ENCODE data around the gene ATP2B2. TPM values are rescaled to one million over a fixed set of nuclear protein-coding genes. Genes with fewer than 3 reads are reported as not detected.

Gene ATP2B2
- total RNA-seq, 1 donor from 2014 or later = not detected

- Mint-ChIP-seq H3K36me3 (no peaks in the 10 kb centered on the region), H3K4me1 (peaks cover 10% of the 10 kb centered on the region), H3K27ac (peak overlapping the region; percentile 50), H3K9me3 (no peaks in the 10 kb centered on the region), H3K27me3 (ENCODE audit: insufficient read depth, low read depth) (peaks cover 8% of the 10 kb centered on the region), H3K4me3 (no peak overlapping the region)
- no peaks in the 10 kb centered on the region for H4K20me1 ChIP-seq (ENCODE audit: low read depth)
- H3K27ac ChIP-seq = no peak overlapping the region
- H3K9me3 ChIP-seq (ENCODE audit: low read depth) = no peaks in the 10 kb centered on the region
- no peaks in the 10 kb centered on the region for H3K27me3 ChIP-seq
- no peaks in the 10 kb centered on the region for H3K79me2 ChIP-seq (ENCODE audit: low read depth)
- H3K9ac ChIP-seq = no peak overlapping the region
- no peak overlapping the region for H3K4me3 ChIP-seq
- no peak for DNase-seq (ENCODE audit: low spot score)
- H3F3A ChIP-seq (ENCODE audit: low read depth) = no peaks in the 10 kb centered on the region
- H3K4me2 ChIP-seq = no peak overlapping the region
- H3K36me3 ChIP-seq = no peaks in the 10 kb centered on the region
- TF ChIP-seq CTCF (IDR thresholded peaks at IDR 0.05) (no peak), EZH2 (IDR thresholded peaks at IDR 0.05) (no peak), EZH2phosphoT487 (IDR thresholded peaks at IDR 0.05) (no peak)
- H2AFZ ChIP-seq (replicated peaks) = no peak overlapping the region
- H3K4me1 ChIP-seq = no peaks in the 10 kb centered on the region
Measured at GRCh38 chr3:10432156-10432845, 73.1 kb downstream of the ATP2B2 start.

GRCh38 chr3:10430805-10431204 is 74.6 kb downstream of the ATP2B2 start:
- H3K27ac Mint-ChIP-seq = no peak overlapping the region

GRCh38 chr3:10428406-10429091 is 76.8 kb downstream of the ATP2B2 start:
- no peak overlapping the region for H3K4me3 Mint-ChIP-seq
- peaks cover 10% of the 10 kb centered on the region for H3K27me3 Mint-ChIP-seq (ENCODE audit: insufficient read depth, low read depth)
- H3K9me3 ChIP-seq (ENCODE audit: low read depth) = no peaks in the 10 kb centered on the region
- no peaks in the 10 kb centered on the region for H3F3A ChIP-seq (ENCODE audit: low read depth)
- H3K27ac Mint-ChIP-seq = no peak overlapping the region
- no peak for DNase-seq (ENCODE audit: low spot score)
- TF ChIP-seq EZH2phosphoT487 (IDR thresholded peaks at IDR 0.05) = no peak
- TF ChIP-seq CTCF (IDR thresholded peaks at IDR 0.05) = no peak
- TF ChIP-seq EZH2 (IDR thresholded peaks at IDR 0.05) = no peak
- no peak overlapping the region for H3K4me2 ChIP-seq
- H4K20me1 ChIP-seq (ENCODE audit: low read depth) = no peaks in the 10 kb centered on the region
- H3K27me3 ChIP-seq = no peaks in the 10 kb centered on the region
- no peak overlapping the region for H2AFZ ChIP-seq (replicated peaks)
- no peak overlapping the region for H3K9ac ChIP-seq
- no peak overlapping the region for H3K27ac ChIP-seq
- no peaks in the 10 kb centered on the region for H3K4me1 ChIP-seq
- H3K36me3 Mint-ChIP-seq = no peaks in the 10 kb centered on the region
- no peak overlapping the region for H3K4me3 ChIP-seq
- H3K36me3 ChIP-seq = no peaks in the 10 kb centered on the region
- H3K79me2 ChIP-seq (ENCODE audit: low read depth) = no peaks in the 10 kb centered on the region
- H3K4me1 Mint-ChIP-seq = peaks cover 12% of the 10 kb centered on the region
- H3K9me3 Mint-ChIP-seq = no peaks in the 10 kb centered on the region

More at GRCh38 chr3:10430805-10431204, 74.6 kb downstream of the ATP2B2 start:
- Histone ChIP-seq H2AFZ (replicated peaks) (no peak overlapping the region), H3F3A (ENCODE audit: low read depth) (no peaks in the 10 kb centered on the region), H3K4me3 (no peak overlapping the region), H3K27me3 (no peaks in the 10 kb centered on the region), H3K9ac (no peak overlapping the region), H3K27ac (no peak overlapping the region), H3K36me3 (no peaks in the 10 kb centered on the region), H3K79me2 (ENCODE audit: low read depth) (no peaks in the 10 kb centered on the region), H3K4me1 (no peaks in the 10 kb centered on the region), H4K20me1 (ENCODE audit: low read depth) (no peaks in the 10 kb centered on the region), H3K4me2 (no peak overlapping the region), H3K9me3 (ENCODE audit: low read depth) (no peaks in the 10 kb centered on the region)
- no peak for TF ChIP-seq EZH2 (IDR thresholded peaks at IDR 0.05)
- TF ChIP-seq EZH2phosphoT487 (IDR thresholded peaks at IDR 0.05) = no peak
- TF ChIP-seq CTCF (IDR thresholded peaks at IDR 0.05) = no peak
- Mint-ChIP-seq H3K27me3 (ENCODE audit: insufficient read depth, low read depth) (peaks cover 8% of the 10 kb centered on the region), H3K9me3 (no peaks in the 10 kb centered on the region), H3K4me1 (peaks cover 12% of the 10 kb centered on the region), H3K36me3 (no peaks in the 10 kb centered on the region), H3K4me3 (no peak overlapping the region)
- no peak for DNase-seq (ENCODE audit: low spot score)
